ENCODE data around the gene PLA2G15. TPM values are rescaled to one million over a fixed set of nuclear protein-coding genes. Genes with fewer than 3 reads are reported as not detected.

The PLA2G15 gene
- total RNA-seq, 1 donor from 2014 or later = 17.1 TPM

DNA sequence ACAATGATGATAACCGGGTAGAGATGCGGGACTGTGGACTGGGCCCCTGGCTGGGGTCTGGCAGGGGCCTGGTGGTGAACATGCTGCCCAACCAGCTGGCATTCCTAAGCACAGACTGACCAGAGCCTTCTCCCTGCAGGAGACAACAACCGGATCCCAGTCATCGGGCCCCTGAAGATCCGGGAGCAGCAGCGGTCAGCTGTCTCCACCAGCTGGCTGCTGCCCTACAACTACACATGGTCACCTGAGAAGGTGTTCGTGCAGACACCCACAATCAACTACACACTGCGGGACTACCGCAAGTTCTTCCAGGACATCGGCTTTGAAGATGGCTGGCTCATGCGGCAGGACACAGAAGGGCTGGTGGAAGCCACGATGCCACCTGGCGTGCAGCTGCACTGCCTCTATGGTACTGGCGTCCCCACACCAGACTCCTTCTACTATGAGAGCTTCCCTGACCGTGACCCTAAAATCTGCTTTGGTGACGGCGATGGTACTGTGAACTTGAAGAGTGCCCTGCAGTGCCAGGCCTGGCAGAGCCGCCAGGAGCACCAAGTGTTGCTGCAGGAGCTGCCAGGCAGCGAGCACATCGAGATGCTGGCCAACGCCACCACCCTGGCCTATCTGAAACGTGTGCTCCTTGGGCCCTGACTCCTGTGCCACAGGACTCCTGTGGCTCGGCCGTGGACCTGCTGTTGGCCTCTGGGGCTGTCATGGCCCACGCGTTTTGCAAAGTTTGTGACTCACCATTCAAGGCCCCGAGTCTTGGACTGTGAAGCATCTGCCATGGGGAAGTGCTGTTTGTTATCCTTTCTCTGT lies 14.0 kb downstream of the PLA2G15 start:
- no peak overlapping the region for H3K4me3 ChIP-seq (ENCODE audit: low read depth, low read length)
- TF ChIP-seq, protein P1, sequence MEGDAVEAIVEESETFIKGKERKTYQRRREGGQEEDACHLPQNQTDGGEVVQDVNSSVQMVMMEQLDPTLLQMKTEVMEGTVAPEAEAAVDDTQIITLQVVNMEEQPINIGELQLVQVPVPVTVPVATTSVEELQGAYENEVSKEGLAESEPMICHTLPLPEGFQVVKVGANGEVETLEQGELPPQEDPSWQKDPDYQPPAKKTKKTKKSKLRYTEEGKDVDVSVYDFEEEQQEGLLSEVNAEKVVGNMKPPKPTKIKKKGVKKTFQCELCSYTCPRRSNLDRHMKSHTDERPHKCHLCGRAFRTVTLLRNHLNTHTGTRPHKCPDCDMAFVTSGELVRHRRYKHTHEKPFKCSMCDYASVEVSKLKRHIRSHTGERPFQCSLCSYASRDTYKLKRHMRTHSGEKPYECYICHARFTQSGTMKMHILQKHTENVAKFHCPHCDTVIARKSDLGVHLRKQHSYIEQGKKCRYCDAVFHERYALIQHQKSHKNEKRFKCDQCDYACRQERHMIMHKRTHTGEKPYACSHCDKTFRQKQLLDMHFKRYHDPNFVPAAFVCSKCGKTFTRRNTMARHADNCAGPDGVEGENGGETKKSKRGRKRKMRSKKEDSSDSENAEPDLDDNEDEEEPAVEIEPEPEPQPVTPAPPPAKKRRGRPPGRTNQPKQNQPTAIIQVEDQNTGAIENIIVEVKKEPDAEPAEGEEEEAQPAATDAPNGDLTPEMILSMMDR (conservative IDR thresholded peaks at IDR 0.05; ENCODE audit: low read depth, low read length) = no peak
- no peak for DNase-seq (ENCODE audit: low read depth)

DNA sequence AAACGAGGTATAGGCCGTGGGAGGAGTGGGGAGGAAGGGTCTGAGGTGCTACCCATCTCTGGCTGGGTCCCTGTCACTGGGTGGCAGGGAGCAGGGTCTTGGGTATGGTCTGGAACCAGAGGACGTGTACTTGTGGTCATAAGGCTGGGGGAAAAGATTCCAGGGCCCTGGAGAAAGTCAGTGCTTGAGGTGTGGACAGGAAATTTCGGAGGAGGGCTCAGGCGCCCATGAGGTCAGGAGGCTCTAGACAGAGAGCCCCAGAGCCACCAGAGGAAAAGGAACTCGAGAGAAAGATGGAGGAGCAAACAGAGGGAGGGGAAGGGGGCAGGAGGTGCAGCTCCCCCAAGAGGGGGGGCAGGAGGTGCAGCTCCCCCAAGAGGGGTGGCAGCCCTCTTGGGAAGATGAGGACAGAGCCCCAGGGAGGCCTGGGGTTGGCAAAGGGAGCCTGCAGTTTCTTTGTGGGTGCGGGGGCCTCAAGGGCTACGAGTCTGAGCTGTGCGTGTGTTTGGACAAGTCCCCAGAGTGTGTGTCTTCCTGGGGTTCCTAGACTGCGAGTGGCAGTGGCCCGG lies 18.5 kb downstream of the PLA2G15 start:
- TF ChIP-seq, protein P1 (conservative IDR thresholded peaks at IDR 0.05; ENCODE audit: low read depth, low read length) = no peak
- no peak for DNase-seq (ENCODE audit: low read depth)
- H3K4me3 ChIP-seq (ENCODE audit: low read depth, low read length) = peak overlapping the region; percentile 65

DNA sequence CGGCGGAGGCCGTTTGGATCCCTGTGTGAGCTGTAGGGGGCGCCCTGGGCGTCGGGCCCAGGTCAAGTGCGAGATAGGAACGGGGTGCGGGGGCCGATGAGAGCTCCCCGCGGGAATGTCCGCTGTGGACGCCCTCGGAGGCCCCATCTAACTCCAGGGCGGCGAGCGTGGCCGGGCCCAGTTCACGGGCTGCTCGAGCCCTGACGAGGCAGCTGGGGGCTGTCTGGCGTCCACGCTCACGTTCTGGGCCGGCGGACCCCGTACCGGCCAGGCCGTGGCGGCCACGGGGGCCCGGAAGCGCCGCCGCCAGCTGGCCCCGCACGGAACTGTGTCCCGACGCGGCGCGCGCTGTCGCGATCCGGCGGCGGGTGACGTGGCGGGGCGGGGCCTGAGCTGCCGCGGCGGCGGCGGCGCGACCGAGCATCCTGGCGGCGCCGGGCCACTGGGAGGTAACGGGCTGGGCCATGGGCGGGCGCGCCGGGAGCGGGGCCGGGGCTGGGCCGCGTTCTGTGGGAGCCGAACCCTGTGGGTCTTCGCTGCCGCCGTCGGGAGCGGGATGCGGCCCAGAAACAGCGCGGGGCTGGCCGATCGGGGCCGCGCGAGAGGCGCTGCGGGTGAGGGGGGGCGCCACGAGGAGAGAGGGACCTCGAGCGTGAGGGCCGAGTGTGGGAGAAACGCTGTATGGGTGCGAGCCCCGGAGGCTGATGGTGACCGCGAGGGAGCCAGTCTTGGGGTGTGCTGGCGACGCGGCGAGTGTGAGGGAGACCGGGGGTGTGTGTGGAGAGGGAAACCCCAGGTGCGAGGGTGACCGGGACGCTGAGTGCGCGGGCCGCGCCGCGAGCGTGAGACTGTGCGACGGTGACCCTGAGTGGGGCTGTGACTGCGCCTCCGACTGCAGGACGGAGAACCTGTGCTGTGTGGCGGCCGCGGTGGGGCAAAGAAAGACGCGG lies 19.2 kb downstream of the PLA2G15 start, which contains the start of gene SLC7A6:
TSS of gene SLC7A6 (plus strand) at position 399 of the 950 bp plus-strand sequence. CDS start 10,201 bp downstream, outside the sequence.
- DNase-seq (ENCODE audit: low read depth) = no peak
- peak within 1 kb of the TSS; percentile 65 for H3K4me3 ChIP-seq (ENCODE audit: low read depth, low read length)
- TF ChIP-seq, protein P1 (conservative IDR thresholded peaks at IDR 0.05; ENCODE audit: low read depth, low read length) = peak; percentile 65

DNA sequence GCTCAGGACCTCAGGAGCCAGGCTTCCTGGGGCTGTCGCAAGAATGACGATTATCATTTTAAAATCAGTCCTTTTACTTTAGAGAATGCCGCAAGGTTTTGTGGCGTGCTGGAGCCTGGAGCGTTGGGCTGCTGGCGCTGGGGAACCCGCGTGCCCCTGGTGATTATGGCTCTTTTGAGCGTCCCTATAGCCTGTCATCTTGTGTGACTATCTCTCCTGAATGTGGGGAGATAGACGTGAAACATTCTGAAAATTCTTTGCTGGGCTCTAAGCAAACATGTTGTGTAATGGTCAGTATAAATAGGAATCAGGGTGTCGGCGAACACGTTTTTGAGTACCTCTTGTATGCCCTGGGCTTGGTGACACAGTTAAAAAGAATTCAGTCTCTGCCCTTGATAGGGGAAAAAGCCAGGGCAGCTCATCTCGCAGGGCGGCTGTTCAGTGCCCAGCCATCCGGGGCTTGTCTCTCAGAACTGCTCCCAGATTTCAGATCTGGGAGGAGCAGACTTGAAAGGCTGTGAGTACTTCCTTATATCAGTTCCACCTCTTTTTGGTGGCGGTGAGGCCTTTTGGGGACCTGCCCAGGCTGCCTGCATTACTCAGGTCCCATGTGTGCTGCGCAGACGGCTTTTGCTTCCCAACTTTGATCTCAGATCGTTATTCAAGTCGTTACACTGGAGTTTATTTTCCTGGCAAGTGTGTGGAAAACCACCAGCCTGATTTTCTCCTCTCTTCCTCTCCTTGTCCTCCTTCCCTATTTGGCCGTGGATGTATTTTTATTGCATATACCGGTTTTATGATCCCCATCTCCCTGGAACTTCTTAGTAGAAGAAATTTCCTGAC lies 20.1 kb downstream of the PLA2G15 start:
- TF ChIP-seq, protein P1 (conservative IDR thresholded peaks at IDR 0.05; ENCODE audit: low read depth, low read length) = no peak
- H3K4me3 ChIP-seq (ENCODE audit: low read depth, low read length) = peak overlapping the region; percentile 65

DNA sequence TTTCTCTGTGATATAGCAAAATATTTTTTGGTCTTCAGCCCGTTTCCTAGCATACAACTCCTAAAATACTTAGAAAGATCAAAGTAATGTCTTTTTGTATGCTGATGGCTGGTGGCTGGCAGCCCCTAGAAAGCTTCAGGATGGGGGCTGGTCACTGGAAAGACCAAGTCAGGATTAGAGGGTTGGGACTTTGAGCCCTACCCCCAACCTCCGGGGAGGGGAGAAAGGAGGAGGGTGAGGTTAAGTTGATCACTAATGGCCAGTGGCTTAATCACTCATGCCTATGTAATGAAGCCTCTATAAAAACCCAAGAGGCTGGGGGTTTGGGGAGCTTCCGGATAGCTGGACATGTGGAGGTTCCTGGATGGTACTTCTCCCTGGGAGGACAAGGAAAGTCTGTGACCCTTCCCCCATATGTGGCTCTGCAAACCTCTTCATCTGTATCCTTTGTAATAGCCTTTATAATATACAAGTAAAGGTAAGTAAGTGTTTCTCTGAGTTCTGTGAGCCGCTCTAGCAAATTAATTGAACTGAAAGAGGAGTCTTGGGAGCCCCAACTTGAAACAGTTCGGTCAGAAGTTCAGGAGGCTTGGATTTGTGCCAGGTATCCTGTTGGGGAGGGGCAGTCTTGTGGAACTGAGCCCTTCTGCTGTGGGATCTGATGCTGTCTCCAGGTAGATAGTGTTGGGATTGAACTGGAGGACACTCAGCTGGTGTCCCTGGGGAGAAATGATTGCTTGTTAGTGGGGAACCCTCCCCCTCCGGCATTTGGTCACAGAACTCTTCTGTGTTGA lies 22.6 kb downstream of the PLA2G15 start:
- TF ChIP-seq, protein P1 (conservative IDR thresholded peaks at IDR 0.05; ENCODE audit: low read depth, low read length) = no peak
- no peak for DNase-seq (ENCODE audit: low read depth)

More for the DNA sequence above, 20.1 kb downstream of the PLA2G15 start:
- peak; percentile 44 for DNase-seq (ENCODE audit: low read depth)

More for the DNA sequence above, 22.6 kb downstream of the PLA2G15 start:
- H3K4me3 ChIP-seq (ENCODE audit: low read depth, low read length) = no peak overlapping the region
